H9 (cell line): ENCODE data around the gene CDKAL1. TPM values are rescaled to one million over a fixed set of nuclear protein-coding genes. Genes with fewer than 3 reads are reported as not detected.
A peak's percentile ranks its signal among the peaks of the same experiment; 100 is the strongest.

Source experiments
- DNase-seq: peaks from one replicate; pipeline ENCODE4 v3.0.0-alpha.2; 2017
- H2AFZ ChIP-seq: one replicate; pipeline ENCODE4 v1.6.1; 2013; ENCODE audit warnings: mild to moderate bottlenecking, low read length, control low read depth, moderate library complexity
- H2AK5ac ChIP-seq: 2 replicates; pipeline ENCODE4 v1.6.1; 2013; ENCODE audit warnings: low read length, control low read depth, mixed read lengths; ENCODE audit not compliant: insufficient read length
- H2BK120ac ChIP-seq: one replicate; pipeline ENCODE4 v1.6.1; 2013; ENCODE audit warnings: low read depth, mild to moderate bottlenecking, low read length, control low read depth, inconsistent platforms; ENCODE audit not compliant: poor library complexity, severe bottlenecking
- H2BK12ac ChIP-seq: 2 replicates; pipeline ENCODE4 v1.6.1; 2013; ENCODE audit warnings: low read length, control low read depth, mixed read lengths, low read depth; ENCODE audit not compliant: insufficient read length
- H2BK15ac ChIP-seq: 2 replicates; pipeline ENCODE4 v1.6.1; 2013; ENCODE audit warnings: low read depth, low read length, control low read depth
- H2BK20ac ChIP-seq: one replicate; pipeline ENCODE4 v1.6.1; 2013; ENCODE audit warnings: low read depth, mild to moderate bottlenecking, low read length, control low read depth, inconsistent platforms; ENCODE audit not compliant: poor library complexity, severe bottlenecking
- H2BK5ac ChIP-seq: 2 replicates; pipeline ENCODE4 v1.6.1; 2013; ENCODE audit warnings: low read length, control low read depth, mixed read lengths; ENCODE audit not compliant: insufficient read length
- H3K14ac ChIP-seq: 2 replicates; pipeline ENCODE4 v1.6.1; 2013; ENCODE audit warnings: low read length, control low read depth; ENCODE audit not compliant: insufficient read depth
- H3K18ac ChIP-seq: 2 replicates; pipeline ENCODE4 v1.6.1; 2013; ENCODE audit warnings: low read depth, mild to moderate bottlenecking, mixed read lengths, low read length, control low read depth; ENCODE audit not compliant: insufficient read length
- H3K23ac ChIP-seq: 2 replicates; pipeline ENCODE4 v1.6.1; 2013; ENCODE audit warnings: low read length, control low read depth, mixed read lengths, low read depth; ENCODE audit not compliant: insufficient read length
- H3K23me2 ChIP-seq: 2 replicates; pipeline ENCODE4 v1.6.1; 2013; ENCODE audit warnings: low read depth, mild to moderate bottlenecking, mixed read lengths, low read length, control low read depth; ENCODE audit not compliant: insufficient read length, poor library complexity, severe bottlenecking
- H3K27ac ChIP-seq: 2 replicates; pipeline ENCODE4 v1.5.1; 2013; ENCODE audit warnings: low read length, control low read depth, mixed read lengths, low read depth; ENCODE audit not compliant: insufficient read length
- H3K27me3 ChIP-seq: 2 replicates; pipeline ENCODE4 v1.6.1; 2013; ENCODE audit warnings: low read length, control low read depth, inconsistent platforms; ENCODE audit not compliant: insufficient read depth
- H3K4ac ChIP-seq: 2 replicates; pipeline ENCODE4 v1.6.1; 2013; ENCODE audit warnings: low read depth, mild to moderate bottlenecking, control low read depth, inconsistent platforms, low read length, moderate library complexity
- H3K4me1 ChIP-seq: 2 replicates; pipeline ENCODE4 v1.6.1; 2013; ENCODE audit warnings: low read length, control low read depth, inconsistent platforms; ENCODE audit not compliant: insufficient read depth
- H3K4me2 ChIP-seq: 2 replicates; pipeline ENCODE4 v1.6.1; 2013; ENCODE audit warnings: low read length, control low read depth, mixed read lengths; ENCODE audit not compliant: insufficient read length, insufficient read depth
- H3K56ac ChIP-seq: 2 replicates; pipeline ENCODE4 v1.6.1; 2013; ENCODE audit warnings: low read depth, mild to moderate bottlenecking, mixed read lengths, low read length, control low read depth; ENCODE audit not compliant: insufficient read length
- H3K79me1 ChIP-seq: 2 replicates; pipeline ENCODE4 v1.6.1; 2013; ENCODE audit warnings: low read depth, mild to moderate bottlenecking, moderate library complexity, low read length, control low read depth, inconsistent platforms; ENCODE audit not compliant: insufficient read depth, poor library complexity, severe bottlenecking
- H3K79me2 ChIP-seq: 2 replicates; pipeline ENCODE4 v1.6.1; 2013; ENCODE audit warnings: low read length, control low read depth, inconsistent platforms; ENCODE audit not compliant: insufficient read depth
- H3K9ac ChIP-seq: 2 replicates; pipeline ENCODE4 v1.6.1; 2013; ENCODE audit warnings: low read length, control low read depth, mixed read lengths; ENCODE audit not compliant: insufficient read length; ENCODE audit errors: extremely low read depth
- H3K9me3 ChIP-seq: one replicate; pipeline ENCODE4 v1.6.1; 2013; ENCODE audit warnings: low read depth, low read length, inconsistent platforms; ENCODE audit not compliant: control insufficient read depth
- H3T11ph ChIP-seq: one replicate; pipeline ENCODE4 v1.6.1; 2013; ENCODE audit warnings: mild to moderate bottlenecking, low read length, control low read depth, inconsistent platforms
- H4K20me1 ChIP-seq: one replicate; pipeline ENCODE4 v1.6.1; 2013; ENCODE audit not compliant: control insufficient read depth, insufficient read length, insufficient read depth
- H4K5ac ChIP-seq: 2 replicates; pipeline ENCODE4 v1.6.1; 2013; ENCODE audit warnings: low read depth, mild to moderate bottlenecking, mixed read lengths, low read length, control low read depth; ENCODE audit not compliant: insufficient read length
- H4K8ac ChIP-seq: replicated peaks from 2 replicates; pipeline ENCODE4 v1.6.1; 2013; ENCODE audit warnings: low read length, control low read depth, mixed read lengths, low read depth; ENCODE audit not compliant: insufficient read length
- H4K91ac ChIP-seq: 2 replicates; pipeline ENCODE4 v1.6.1; 2013; ENCODE audit warnings: low read depth, mild to moderate bottlenecking, moderate library complexity, mixed read lengths, low read length, control low read depth; ENCODE audit not compliant: insufficient read length
- H3K27ac Mint-ChIP-seq, 3 experiments: 2 replicates in 2 of 3; 3 replicates in 1 of 3; pipeline ENCODE4 v1.8.0; 2020 to 2021; ENCODE audit warnings: mixed read lengths in 3 of 3, mild to moderate bottlenecking in 1 of 3, moderate library complexity in 1 of 3
- H3K27me3 Mint-ChIP-seq: 2 replicates; pipeline ENCODE4 v1.8.0; 2021; ENCODE audit warnings: low read depth, mild to moderate bottlenecking, moderate library complexity, mixed read lengths
- H3K36me3 Mint-ChIP-seq, 3 experiments: 2 replicates in 2 of 3; 3 replicates in 1 of 3; pipeline ENCODE4 v1.8.0; 2020 to 2021; ENCODE audit warnings: low read depth in 3 of 3, mixed read lengths in 3 of 3; ENCODE audit not compliant: insufficient read depth in 1 of 3
- H3K4me1 Mint-ChIP-seq, 2 experiments: 2 replicates each; pipeline ENCODE4 v1.8.0; 2020; ENCODE audit warnings: mixed read lengths in 2 of 2
- H3K4me3 Mint-ChIP-seq, 2 experiments: 2 replicates in 1 of 2; 3 replicates in 1 of 2; pipeline ENCODE4 v1.8.0; 2020 to 2021; ENCODE audit warnings: mild to moderate bottlenecking in 2 of 2, mixed read lengths in 2 of 2, moderate library complexity in 1 of 2
- H3K9me3 Mint-ChIP-seq, 2 experiments: 2 replicates in 1 of 2; 3 replicates in 1 of 2; pipeline ENCODE4 v1.8.0; 2020; ENCODE audit warnings: mild to moderate bottlenecking in 2 of 2, mixed read lengths in 2 of 2, moderate library complexity in 1 of 2
- CTCF ChIP-seq: fragments of 200-600 bp; sonication (generic); conservative IDR thresholded peaks from 3 replicates; pipeline ENCODE4 v1.8.0; 2021; ENCODE audit warnings: antibody characterized with exemption, mild to moderate bottlenecking
- WGBS: extraction: QIAGEN DNeasy Blood & Tissue Kit; methylation state at CpG from one replicate; pipeline ENCODE4 v1.1.7; 2013; ENCODE audit warnings: missing lambda C conversion rate, low lambda C conversion rate, mixed read lengths; ENCODE audit not compliant: insufficient read length; ENCODE audit errors: extremely low coverage; 5-methylcytosine and 5-hydroxymethylcytosine counted together
- total RNA-seq: library from RNA; stranded (reverse); gene quantifications from 2 replicates; pipeline ENCODE4 v1.2.1, GENCODE V29; 2021

The CDKAL1 gene
- total RNA-seq, 1 experiment from 2014 or later = 23.0 TPM

- H3T11ph ChIP-seq = no peak overlapping the region
- no peak overlapping the region for H2BK5ac ChIP-seq
- H3K23ac ChIP-seq = no peak overlapping the region
- Mint-ChIP-seq H3K9me3 (no peaks in the 10 kb centered on the region), H3K4me1 (peaks cover 32 to 38% of the 10 kb centered on the region in 2 experiments), H3K4me3 (no peak overlapping the region), H3K36me3 (no peaks in the 10 kb centered on the region), H3K27me3 (no peaks in the 10 kb centered on the region), H3K27ac (peak overlapping the region in 1 of 3 experiments; percentile 10; a peak in 1 of 7 replicates)
- no peak overlapping the region for H2AFZ ChIP-seq
- H3K9ac ChIP-seq = no peak overlapping the region
- DNase-seq = no peak
- H3K4me2 ChIP-seq = no peak overlapping the region
- H3K9me3 ChIP-seq = no peaks in the 10 kb centered on the region
- H3K27me3 ChIP-seq = no peaks in the 10 kb centered on the region
- peaks cover 2% of the 10 kb centered on the region; the same call in 1 of the 2 replicates for H3K79me2 ChIP-seq
- H4K8ac ChIP-seq = no peak overlapping the region
- no peaks in the 10 kb centered on the region for H3K23me2 ChIP-seq
- no peak overlapping the region for H3K18ac ChIP-seq
- TF ChIP-seq CTCF = no peak
- H3K27ac ChIP-seq = no peak overlapping the region
- no peak overlapping the region for H2BK12ac ChIP-seq
- no peaks in the 10 kb centered on the region for H4K20me1 ChIP-seq
- no peak overlapping the region for H2BK15ac ChIP-seq
- no peak overlapping the region for H4K91ac ChIP-seq
- no peaks in the 10 kb centered on the region; the same call in 1 of the 2 replicates for H3K4me1 ChIP-seq
- H3K14ac ChIP-seq = no peak overlapping the region
- H3K79me1 ChIP-seq = peaks cover 3% of the 10 kb centered on the region
- no peak overlapping the region for H3K56ac ChIP-seq
- H2AK5ac ChIP-seq = no peak overlapping the region
- WGBS = no CpG with 5 or more reads among the region's 4 CpGs
- no peak overlapping the region for H4K5ac ChIP-seq
- H2BK120ac ChIP-seq = no peak overlapping the region
- H3K4ac ChIP-seq = no peak overlapping the region
- no peak overlapping the region for H2BK20ac ChIP-seq
Observed at GRCh38 chr6:20688710-20689500, 154.6 kb downstream of the CDKAL1 start.
